ENCODE results near the gene LAMTOR5. TPM values are rescaled to one million over a fixed set of nuclear protein-coding genes. Genes with fewer than 3 reads are reported as not detected.

LAMTOR5 gene
- total and polyA plus RNA-seq, 2 donors: 22.1 to 209 TPM

GRCh38 chr1:110355321-110355720 lies 52.2 kb downstream of the LAMTOR5 start:
- no peak for DNase-seq (ENCODE audit: extremely low spot score)
- peaks cover 2% of the 10 kb centered on the region for H3K4me1 ChIP-seq (ENCODE audit: insufficient read depth)
- peaks cover 1% of the 10 kb centered on the region for H3K36me3 ChIP-seq (ENCODE audit: insufficient read depth)
- H3K4me3 ChIP-seq (ENCODE audit: low read depth, low read length): no peak overlapping the region
- WGBS: 58% methylated on average over 1 of the region's 1 CpG
- H3K27ac ChIP-seq (ENCODE audit: low read depth): no peak overlapping the region

Other genes starting within 250 kb of the LAMTOR5 start
- gene KCNC4, start 197.4 kb downstream of the LAMTOR5 start, total RNA-seq: 1.7 TPM
- 6.2 TPM for gene KCNC4, start 197.4 kb downstream of the LAMTOR5 start, polyA plus RNA-seq
- gene RBM15, start 68.3 kb downstream of the LAMTOR5 start, total RNA-seq: 42.7 TPM
- 4.1 TPM for gene RBM15, start 68.3 kb downstream of the LAMTOR5 start, polyA plus RNA-seq
- 15.4 TPM for gene SLC16A4, start 16.7 kb downstream of the LAMTOR5 start, total RNA-seq
- 3.6 TPM for gene SLC16A4, start 16.7 kb downstream of the LAMTOR5 start, polyA plus RNA-seq
- gene PROK1, start 43.5 kb upstream of the LAMTOR5 start, total RNA-seq: not detected
- 5.3 TPM for gene PROK1, start 43.5 kb upstream of the LAMTOR5 start, polyA plus RNA-seq
- not detected for gene KCNA10, start 111.5 kb upstream of the LAMTOR5 start, total RNA-seq
- gene KCNA10, start 111.5 kb upstream of the LAMTOR5 start, polyA plus RNA-seq: not detected
- gene KCNA2, start 198.7 kb upstream of the LAMTOR5 start, total RNA-seq: 1.7 TPM
- 0.32 TPM for gene KCNA2, start 198.7 kb upstream of the LAMTOR5 start, polyA plus RNA-seq

Measured in urinary bladder (tissue), 4 donors.